G401.6 (cell line): Measurements from ENCODE around the gene CDC5L.
"Not testable (repeated sequence)": the region's sequence is repeated elsewhere in the genome, so short reads cannot be mapped to it uniquely, and the experiment has no call there.

Source experiments
- FAIRE-seq: peaks from 2 replicates; lab custom pipeline; 2012; peaks lifted over from hg19 to GRCh38; lab: Jason Lieb, UNC

Gene CDC5L

DNA sequence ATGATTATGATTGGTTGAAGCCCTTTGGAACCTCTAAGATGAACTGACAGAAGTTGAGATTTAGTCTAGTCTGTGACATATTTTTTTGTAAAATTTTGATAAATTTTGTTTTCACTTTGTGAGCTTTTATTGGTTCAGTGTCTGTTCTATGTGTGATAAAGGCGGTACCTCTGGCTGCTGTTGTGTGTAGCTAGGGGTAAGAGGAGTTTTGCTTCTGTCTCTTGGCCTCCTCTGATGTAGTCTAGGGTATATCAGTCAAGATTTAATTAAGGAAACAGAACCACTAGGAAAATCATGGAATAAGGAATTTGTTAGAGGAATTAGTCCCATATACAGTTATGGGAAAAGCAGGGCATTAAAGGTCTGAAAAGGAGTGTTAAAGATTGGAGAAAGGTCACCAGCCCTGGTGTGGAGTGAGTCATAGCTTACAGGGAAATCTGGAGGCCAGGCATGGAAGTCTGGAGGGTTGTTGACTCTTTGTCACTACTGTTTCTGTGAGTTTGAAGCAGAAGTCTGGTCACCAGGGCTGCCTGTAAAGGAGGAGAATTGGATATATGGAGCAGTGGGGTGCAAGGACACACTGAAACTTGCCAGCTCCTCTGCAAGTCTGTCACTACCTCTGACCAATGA, 28.5 kb downstream of the CDC5L start:
- no peak for FAIRE-seq

GRCh38 chr6:44422531-44422930, 35.0 kb downstream of the CDC5L start:
- FAIRE-seq, result no peak

- FAIRE-seq, result no peak
Measured at GRCh38 chr6:44423306-44423705, 35.8 kb downstream of the CDC5L start.

DNA sequence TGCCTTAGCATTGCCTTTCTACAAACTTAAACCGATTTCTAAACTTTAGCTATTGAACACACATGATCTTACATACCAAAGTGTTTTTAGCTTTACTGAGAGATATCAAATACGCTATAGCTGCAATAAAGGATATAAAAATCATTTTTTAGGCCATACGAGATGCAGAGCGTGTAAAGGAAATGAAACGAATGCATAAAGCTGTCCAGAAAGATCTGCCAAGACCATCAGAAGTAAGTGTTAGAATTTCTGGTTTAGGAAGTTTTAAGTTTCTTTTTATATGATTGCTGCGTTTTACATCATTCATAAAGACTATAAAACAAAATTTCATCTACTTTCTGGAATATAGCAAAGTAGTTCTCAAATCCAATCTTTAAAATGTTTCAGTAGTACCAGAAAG, 38.4 kb downstream of the CDC5L start:
- FAIRE-seq, result no peak

DNA sequence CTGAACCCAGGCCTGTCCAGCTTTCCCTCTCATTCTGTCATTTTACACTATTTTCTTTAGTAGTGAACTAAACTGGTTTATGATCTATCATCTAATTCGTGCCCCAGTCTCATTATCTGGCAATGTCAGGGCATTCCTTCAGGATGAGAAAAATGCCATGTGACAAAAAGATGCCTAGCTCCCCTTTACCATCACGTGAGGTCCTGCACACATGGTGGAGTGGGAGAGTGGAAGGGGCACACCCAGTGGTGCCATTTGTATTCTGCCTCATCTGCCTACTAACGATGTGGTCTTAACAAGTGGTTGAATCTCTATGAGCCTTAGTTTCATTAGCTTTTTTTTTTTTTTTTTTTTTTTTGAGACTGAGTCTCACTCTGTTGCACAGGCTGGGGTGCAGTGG, 41.2 kb downstream of the CDC5L start:
- no peak for FAIRE-seq

DNA sequence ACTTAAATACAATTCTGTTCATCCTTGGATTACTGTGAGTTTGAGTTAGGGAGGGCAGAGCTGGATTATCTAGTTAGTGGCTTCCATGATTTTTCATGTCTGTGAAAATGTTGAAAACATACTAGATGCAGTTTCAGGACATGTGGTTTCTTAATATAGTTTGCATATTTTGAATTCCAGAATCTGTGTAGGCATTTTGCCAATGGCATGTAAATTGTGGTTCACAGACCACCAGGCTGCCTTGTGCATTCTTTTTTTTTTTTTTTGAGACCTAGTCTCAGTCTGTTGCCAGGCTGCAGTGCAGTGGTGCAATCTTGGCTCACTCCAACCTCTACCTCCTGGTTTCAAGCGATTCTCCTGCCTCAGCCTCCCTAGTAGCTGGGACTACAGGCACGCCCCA, 42.8 kb downstream of the CDC5L start:
- FAIRE-seq, result no peak

DNA sequence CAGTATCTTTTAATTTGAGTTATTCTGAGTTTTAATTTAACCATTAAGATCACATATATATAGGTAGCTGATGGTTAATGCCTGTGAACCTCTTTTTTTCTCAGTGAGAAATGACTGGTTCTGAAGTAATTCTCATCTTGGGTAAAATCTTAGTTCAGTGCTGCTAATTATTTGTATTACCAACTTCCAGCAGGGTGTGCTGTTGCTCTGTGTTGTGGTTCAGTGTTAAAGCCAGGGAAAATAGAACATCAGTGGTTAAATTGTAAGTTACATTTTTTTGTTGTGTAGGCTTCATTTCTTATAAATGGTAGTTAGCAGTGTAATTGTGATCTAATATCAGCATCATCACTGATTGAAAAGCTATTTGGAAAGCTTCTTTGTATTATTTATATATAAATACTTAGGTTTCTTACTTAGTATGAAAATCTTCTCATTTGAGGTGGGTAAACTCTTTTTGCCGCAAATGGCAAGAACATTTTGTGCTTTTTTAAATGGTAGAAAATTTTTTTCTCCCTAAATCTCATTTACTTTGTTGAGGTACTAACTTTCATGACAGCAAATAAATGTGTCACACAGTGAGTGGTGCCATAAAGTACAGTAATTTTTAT, 43.7 kb downstream of the CDC5L start:
- peak; percentile 95 for FAIRE-seq

DNA sequence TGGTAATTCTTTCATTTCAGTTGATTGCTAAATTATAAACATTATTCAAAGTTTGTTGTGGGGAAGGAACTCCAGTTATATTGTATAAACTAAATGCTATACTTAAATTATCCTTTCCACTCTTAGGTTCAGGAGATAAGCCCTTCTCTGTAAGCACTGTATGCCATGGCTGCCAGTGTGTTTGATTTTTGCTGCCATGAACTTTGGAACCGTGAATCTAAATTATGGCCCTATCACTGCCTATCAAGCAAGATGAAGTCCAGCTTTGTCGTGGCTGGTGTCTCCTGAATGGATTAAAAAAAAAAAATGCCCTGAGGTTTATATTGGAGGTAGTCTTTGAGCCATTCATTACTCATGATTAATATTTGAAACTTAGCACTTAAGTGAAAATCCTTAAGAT, 44.7 kb downstream of the CDC5L start:
- no peak for FAIRE-seq

DNA sequence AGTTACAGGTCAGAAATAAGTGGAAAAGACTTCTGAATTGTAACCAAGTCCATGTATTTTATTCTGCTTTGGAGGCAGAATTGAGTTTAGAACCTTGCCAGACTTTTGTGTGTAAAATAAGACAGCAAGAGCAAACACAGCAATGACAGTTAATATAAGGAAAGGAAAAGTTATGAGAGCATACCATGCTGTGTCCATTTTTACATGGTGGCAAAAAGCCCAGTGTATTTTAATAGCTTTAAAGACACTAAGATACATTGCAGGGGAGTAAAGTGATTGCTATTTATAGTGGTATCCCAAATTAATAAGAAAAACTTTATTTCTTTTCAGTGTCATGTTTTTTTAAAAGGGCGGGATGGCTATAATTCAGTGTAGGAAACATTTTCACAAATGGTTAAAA, 45.2 kb downstream of the CDC5L start:
- no peak for FAIRE-seq

DNA sequence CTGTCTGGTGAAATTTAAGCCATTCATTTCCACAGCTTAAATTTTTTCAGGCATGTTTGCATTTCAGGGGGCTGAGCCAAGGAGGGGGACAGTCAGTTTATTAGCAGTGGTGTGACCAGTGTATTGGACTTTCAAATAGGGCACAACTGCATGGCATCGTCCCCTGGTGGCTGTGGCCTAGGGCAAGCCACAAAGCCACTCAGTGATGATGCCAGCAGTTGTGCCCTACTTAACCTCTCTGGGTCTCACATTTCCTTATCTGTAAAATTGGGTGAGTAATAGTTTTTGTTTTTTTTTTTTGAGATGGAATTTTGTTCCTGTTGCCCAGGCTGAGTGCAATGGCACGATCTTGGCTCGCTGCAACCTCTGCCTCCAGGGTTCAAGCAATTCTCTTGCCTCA, 48.0 kb downstream of the CDC5L start:
- FAIRE-seq, result no peak

- FAIRE-seq, result no peak
Measured at GRCh38 chr6:44438827-44439226, 51.3 kb downstream of the CDC5L start.

GRCh38 chr6:44439270-44440045, 52.0 kb downstream of the CDC5L start:
- no peak for FAIRE-seq

GRCh38 chr6:44441091-44441855, 53.8 kb downstream of the CDC5L start:
- FAIRE-seq, result no peak

GRCh38 chr6:44442236-44442635, 54.7 kb downstream of the CDC5L start:
- no peak for FAIRE-seq

DNA sequence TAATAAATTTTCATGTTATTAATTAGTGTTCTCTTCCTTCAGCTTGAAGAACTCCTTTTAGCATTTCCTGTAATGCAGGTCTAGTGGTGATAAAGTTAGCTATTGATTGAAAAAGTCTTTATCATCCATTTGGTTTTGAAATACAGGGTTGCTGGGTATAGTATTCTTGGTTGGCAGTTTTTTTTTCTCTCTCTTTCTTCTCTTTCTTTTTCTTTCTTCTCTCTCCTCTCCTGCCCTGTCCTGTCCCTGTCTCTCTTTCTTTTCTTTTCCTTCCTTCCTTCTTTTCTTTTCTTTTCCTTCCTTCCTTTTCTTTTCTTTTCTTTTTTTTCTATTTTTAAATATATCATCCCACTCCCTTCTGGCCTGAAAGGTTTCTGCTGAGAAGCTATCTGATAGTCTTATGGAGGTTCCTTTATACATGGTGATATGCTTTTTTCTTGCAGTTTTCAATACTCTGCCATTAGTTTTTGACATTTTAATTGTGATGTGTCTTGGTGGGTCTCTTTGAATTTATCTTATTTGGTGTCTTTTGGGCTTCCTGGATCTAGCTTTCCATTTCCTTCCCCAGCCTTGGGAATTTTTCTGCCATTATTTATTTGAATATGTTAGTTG, 55.4 kb downstream of the CDC5L start:
- FAIRE-seq, result no peak

DNA sequence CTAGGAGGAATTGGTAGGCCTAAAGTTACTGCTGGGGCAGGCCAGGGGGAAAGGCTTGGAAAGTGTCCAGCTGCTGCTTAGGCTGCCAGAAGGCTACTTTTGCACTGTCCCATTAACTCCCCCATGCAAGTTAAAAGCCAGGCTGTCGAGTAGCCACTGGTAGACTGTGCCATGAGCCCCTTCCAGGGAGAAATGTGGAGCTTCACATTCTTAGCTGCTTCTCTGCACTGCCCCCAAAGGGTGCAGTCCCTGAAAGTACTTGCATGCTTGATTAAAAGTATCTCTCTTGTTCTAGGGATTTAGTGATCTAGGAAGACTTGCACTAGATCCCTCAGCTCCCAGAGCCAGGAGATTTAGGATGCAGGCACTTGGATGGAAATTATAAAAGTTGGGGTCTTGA, 57.3 kb downstream of the CDC5L start:
- no peak for FAIRE-seq

DNA sequence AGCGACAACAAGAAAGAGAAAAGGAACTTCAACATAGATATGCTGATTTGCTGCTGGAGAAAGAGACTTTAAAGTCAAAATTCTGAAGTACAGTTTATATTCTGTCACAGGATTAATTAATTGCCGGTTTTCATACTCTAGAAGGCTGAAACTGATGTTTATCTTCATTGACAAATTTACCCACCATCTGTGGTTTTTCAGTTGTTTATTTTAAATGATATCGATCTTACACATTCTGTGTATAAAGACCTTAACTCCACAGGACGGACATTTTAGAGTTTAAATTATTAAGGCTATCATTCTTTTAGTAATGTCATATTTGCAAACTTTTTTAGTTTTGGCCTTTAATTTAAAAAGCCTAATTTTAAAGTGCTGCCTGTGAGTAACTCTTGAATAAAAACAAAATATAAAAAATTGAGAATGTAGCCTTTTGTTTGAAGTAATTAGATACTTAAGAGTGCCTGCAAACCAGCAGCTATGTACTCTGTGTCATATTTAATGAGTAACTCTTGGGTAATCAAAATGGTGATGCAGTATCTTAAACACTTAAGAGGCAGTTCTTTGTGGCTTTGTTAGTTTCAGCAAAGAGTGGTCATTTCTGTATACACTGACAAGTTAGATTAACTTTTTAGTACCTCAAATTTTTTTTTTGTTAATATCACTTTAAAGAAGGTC, 59.3 kb downstream of the CDC5L start:
- no peak for FAIRE-seq

DNA sequence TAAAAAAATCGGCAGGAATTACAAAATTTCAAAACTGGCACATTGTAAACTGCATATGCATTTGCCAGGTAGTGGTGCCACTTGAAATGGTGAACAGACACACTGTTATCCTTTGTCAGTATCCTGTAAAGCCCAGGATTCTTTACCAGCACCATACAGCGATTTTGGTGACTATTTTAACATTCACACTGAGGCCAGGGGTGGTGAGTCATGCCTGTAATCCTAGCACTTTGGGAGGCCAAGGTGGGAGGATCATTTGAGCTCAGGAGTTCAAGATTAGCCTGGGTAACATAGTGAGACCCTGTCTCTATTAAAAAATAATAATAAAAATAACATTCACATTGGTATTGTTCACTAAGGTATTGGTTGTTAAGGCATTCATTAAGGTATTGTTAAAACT, 61.7 kb downstream of the CDC5L start:
- FAIRE-seq, result not testable (repeated sequence)

GRCh38 chr6:44451803-44452695, 64.5 kb downstream of the CDC5L start:
- FAIRE-seq, result no peak

- FAIRE-seq, result no peak
Measured at GRCh38 chr6:44452725-44453124, 65.2 kb downstream of the CDC5L start.

DNA sequence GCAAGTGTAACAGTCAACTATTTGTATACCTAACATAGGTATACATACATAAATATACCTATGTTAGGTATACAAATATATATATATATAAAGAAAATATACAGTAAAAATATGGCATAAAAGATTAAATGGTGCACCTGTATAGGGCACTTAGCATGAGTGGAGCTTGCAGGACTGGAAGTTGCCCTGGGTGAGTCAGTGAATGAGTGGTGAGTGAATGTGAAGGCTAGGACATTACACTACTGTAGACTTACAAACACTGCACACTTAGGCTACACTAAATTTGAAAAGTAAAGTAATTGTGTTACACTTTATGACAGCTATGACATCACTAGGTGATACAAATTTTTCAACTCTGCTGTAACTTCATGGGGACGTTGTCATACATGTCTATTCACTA, 65.6 kb downstream of the CDC5L start:
- no peak for FAIRE-seq
